COLO668 (cell line): ENCODE measurements around the gene MRPS23.
A peak's percentile ranks its signal among the peaks of the same experiment; 100 is the strongest.

Experiments
- DNase-seq: peaks from one replicate; lab custom pipeline; 2025; ENCODE audit not compliant: unreplicated experiment; lab: John Stamatoyannopoulos, UW

MRPS23 gene

GRCh38 chr17:57838857-57839570 is 10.8 kb downstream of the MRPS23 start:
- DNase-seq, result no peak

DNA sequence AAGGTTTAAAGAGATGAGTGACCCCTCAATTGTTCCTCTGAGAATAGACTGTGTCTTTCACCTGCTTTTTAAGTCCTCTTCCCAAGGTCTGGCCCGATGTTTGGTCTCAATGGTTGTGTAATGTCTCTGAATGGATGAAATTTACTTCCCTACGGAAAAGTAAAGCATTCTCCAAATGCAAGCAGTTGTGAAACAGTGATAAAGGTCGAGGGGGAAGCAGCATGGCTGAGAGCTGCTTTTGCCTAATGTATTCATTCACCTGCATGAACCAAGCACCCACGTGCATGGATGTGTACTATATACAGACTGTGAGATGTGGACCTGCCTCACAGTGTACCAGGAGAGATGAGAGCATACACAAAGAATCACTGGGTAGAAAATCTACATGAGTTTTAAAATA is 11.4 kb downstream of the MRPS23 start:
- no peak for DNase-seq

DNA sequence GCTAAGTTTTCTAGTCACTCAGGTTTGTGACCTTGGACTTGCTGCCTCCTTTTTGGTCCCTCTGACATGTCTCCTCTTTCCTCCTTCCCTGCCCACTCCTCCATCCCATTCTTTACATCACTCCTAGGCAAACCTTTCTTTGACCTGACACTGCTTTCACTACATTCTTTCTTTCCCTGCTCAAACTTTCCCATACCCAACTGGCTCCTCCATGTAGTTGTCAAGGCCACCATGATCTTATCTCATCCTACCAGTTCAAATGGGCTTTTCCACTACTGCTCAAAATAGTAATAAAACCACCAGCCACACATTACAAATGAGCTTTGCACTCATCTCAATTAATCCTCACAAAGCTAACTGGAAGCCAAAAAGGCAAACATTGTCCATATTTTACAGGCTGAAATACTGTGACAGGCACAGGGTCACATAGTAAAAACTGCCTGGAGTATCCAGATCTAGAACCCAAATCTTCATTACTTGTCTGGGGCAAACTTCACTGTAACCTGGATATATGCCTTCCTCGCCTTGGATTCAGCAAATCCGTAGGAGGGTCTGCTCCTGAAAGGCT is 14.4 kb downstream of the MRPS23 start:
- DNase-seq, result no peak

DNA sequence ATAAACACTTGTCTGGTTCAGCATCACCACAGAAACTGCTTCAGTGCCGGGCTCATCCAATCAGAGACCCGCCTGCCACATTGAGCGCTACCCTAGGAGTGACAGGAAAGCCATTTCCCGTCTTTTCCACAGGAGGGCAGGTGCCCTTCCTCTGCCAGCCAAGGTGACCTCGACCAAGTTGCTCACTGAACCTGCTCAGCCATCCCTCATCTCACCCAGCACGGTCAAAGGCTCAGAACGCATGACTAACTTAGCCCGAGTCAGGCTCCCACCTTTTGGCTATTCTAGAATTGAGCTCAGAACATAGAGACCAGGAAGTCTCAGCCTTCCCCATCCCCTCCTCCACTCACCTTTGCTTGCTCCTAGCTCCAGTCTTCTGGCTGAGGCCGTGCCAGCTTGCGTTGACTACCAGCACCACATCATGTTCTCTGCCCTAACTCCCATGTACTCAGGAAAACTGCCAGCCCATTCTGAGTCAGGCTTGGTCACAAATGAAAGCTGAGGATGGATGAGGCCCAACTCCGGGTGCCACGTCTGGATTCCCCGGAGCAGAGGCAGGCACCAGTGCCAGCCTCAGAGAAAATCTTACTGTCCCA is 15.6 kb downstream of the MRPS23 start:
- DNase-seq, result peak; percentile 3

DNA sequence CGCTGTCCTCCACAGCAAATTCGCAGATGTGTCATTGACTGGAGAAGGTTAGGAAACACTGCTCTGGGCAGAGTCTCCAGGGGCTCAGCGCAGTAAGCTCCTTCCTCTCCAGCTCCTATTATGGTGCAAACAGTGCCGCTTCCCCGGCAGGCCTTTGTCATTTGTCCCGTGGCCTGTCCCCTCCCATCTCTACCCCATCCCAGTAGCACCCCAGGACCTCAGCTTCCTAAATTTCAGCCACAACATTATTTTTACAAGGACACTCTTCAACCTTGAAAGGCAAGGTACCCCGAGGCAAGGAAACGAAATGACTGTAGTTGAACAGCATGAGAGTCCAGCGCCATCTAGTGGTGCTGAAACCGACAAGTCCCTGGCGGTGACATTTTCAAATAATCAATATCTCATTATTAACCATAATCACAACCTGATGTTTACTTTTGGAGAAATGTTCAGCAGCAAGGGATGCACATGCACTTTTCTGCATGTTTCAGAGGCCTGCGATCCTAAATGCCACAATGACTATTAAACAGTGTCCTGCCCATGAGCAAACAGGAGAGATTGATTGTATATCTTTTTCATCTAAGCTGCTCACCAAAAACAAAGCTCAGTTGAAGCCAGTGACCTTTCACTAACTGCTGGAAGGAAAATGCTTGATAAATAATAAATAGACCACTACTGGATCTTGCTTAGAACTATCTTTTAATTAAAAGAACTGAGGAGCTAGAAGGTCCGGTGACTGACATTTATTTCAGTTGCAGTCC is 16.5 kb downstream of the MRPS23 start:
- peak; percentile 55 for DNase-seq

- no peak for DNase-seq
Observed at GRCh38 chr17:57832314-57833178, 17.3 kb downstream of the MRPS23 start.

DNA sequence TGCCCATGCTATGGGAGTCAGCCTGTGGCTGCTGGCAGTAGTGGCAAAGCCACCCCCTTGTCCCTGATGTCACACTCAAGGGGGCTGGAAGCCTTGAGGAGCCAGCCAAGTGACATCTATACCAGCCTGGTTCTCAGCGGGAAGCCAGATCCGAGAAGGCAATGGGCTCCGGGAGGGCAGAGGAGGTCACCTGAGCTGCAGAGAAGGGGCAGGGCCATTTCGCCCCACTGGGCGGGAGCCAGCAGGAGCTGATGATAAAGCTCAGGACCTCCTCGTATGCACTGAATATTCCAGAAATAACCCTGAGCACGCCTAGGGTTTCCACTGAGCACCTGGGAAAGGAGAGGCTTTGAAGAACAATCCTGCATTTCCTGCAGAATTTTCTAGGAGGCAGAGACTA is 19.0 kb downstream of the MRPS23 start:
- DNase-seq, result no peak

DNA sequence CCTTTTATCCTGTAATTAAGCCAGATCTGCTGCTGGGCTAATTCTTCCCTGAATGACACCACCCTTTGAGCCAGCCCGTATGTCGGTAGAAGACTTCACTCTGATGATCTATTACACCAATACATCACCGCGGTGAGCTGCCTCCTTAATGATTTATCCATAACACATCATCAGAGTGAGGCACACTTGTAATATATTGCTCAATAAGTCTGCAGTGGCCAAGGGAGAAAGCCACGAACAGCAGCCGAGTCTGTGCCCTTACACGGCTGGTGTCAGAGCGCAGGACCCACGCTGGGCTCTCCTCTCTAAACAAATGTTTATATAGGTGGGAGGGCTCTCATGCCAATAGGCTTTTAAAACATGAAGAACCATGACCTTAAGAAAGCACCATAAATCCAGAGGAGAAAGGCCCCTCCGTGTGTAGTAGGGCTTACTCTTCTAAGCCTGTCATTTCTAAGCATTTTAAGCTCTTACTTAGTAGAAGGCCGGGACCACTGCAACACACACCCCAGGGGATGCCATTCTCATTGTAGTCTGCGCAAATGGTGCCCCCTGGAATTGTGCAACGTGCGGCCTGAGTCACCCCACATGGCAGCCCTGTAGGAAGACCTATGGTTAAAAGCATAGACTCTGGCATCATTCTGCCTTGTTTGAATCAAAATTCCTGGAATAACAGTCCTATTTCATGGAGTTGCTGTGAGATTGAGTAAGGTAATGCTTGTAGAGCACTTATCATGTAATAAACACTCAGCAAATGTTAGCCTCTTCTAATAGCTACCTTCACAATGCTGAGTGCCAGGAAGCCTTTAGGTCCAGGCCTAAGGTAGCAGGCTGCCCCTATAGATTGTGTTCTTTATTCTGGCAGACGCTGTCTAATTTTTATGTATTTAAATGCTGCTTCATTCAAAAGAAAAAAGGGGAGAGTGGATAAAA is 26.1 kb downstream of the MRPS23 start:
- no peak for DNase-seq

- no peak for DNase-seq
Observed at GRCh38 chr17:57819867-57820266, 30.0 kb downstream of the MRPS23 start.

DNA sequence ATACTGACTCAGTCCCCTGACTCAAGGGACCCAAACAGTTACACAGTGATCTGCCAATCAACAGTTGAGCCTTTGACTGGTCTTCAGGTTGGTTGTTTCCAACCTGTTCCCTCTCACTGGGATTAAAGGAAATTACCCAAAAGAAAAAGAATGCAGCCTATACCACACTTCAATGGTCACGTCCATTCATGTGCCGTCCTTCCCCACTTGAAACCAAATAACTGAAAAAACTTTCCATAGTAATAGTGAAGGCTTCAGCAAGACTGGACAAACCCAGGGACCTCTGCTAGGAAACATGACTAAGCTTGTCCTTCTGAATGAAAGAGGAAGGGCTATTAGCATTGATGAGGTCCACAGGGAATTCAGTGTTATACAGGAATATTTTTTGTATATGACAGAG is 30.6 kb downstream of the MRPS23 start:
- no peak for DNase-seq

DNA sequence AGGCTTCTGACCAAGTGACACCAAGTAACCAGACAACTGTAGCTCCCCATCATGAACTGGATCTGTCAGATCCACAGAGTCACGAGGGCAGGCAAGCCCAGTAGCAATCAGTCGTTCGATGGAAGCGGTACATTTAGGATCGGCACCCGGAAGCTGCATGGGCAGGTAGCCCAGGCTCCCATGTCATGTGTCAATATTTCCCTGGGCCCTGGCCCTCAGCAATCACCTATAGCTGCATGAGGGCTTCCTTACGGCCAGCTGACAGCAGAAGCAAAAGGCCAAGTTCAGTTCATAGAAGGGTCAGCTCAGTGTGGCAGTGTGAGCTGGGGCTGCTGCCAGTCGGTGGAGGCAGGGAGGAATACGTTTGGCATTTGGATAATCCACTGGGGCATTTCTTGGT is 31.8 kb downstream of the MRPS23 start:
- DNase-seq, result no peak

DNA sequence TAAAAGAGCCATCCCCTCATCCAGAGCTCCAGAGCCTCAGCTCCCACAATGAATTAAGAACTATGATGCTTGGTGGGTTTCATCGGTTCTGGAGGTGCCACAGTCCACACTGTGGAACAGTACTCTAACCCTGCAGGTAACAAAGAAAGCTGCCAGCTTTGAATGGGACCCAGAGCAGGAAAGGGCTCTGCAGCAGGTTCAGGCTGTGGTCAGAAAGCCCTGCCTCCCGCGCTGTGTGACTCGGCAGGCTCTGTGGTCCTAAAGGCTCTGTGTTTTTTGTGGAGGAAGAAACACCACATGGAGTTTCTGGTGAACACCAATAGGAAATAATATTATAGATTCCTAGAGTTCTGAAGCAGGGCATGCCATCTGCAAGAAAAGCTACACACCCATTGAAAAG is 32.5 kb downstream of the MRPS23 start:
- no peak for DNase-seq

DNA sequence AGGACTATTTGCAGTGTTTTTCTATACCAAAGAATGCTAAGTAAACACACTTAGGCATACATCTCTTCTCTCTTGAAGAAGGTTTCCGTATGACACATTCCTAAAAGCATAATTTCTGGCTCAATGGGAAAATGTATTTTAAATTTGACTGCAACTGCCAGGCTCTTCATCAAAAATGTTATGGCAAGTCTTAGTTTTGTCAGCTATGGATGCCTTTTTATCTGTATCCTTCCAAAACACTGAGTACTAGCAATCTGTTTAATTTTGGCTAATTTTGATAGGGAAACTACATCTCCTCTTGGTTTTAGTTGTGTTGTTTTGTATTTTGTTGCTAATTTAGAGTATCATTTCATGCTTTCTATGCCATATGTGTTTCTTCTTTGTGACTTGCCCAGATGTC is 35.4 kb downstream of the MRPS23 start:
- DNase-seq, result no peak

DNA sequence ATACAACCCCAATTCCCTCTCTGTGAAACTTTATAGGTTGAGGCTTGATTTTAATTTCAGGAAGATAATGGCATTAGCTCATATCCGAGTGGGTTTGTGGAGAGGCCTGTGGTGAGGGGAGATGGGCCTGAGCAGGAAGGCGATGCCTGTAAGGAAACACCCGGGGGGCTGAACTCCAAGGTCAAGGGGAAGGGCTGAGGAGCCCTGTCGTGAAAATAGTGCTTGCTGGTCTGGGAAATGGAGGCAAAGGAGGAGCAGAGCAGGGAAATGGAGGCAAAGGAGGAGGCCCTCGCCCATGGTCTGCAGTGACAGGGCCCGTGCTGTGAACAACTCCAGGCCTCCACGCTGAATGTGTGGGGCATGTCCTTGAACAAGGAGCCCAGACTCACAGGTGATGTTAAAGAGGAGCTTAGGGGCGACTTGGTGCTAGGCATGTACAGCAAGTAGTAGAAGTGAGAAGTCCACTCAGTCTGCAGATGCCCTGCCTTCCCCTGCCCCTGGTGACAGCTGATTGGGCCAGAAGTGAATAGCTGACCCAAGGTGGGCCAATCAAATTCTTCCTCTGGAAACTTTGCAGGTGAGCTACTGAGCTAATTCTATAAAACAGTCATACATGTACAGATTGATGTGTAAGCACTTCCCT is 38.1 kb downstream of the MRPS23 start:
- DNase-seq, result no peak

GRCh38 chr17:57810721-57811637 is 38.9 kb downstream of the MRPS23 start:
- peak; percentile 33 for DNase-seq

DNA sequence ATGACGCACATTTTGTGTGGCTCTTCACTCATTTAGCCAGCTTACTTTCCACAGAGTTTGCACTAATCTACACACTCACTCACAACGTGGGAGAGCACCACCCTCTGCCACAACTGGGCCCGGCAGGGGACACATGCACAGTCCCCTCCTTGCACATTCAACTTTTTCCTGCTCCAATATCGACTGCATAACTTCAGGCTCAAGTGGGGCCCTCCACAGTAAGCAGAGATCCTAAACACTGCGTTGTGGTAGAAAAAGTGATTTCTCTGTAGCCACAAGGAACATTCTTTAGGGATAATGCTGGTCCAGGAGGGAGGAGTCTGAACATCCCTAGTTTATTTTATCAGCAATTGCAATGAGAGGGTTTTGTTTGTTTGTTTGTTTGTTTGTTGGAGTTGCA is 40.0 kb downstream of the MRPS23 start:
- no peak for DNase-seq

- DNase-seq, result no peak
Observed at GRCh38 chr17:57808882-57809281, 41.0 kb downstream of the MRPS23 start.

GRCh38 chr17:57806167-57806830 is 43.5 kb downstream of the MRPS23 start:
- no peak for DNase-seq
